Stimulated activated CD8-positive, alpha-beta memory T cell treated with anti-CD3 and anti-CD28 coated beads, Interleukin-4, amount 100 ng/mL, for 1 hour (primary cell): ENCODE data around the gene DNAI2.
"Not testable (repeated sequence)": the region's sequence is repeated elsewhere in the genome, so short reads cannot be mapped to it uniquely, and the experiment has no call there.

Experiments
- DNase-seq, 2 donors: peaks; one replicate each; pipeline ENCODE4 v3.0.0-alpha.2; 2020; ENCODE audit warnings: low read depth in 2 of 2, low spot score in 1 of 2

Gene DNAI2

DNA sequence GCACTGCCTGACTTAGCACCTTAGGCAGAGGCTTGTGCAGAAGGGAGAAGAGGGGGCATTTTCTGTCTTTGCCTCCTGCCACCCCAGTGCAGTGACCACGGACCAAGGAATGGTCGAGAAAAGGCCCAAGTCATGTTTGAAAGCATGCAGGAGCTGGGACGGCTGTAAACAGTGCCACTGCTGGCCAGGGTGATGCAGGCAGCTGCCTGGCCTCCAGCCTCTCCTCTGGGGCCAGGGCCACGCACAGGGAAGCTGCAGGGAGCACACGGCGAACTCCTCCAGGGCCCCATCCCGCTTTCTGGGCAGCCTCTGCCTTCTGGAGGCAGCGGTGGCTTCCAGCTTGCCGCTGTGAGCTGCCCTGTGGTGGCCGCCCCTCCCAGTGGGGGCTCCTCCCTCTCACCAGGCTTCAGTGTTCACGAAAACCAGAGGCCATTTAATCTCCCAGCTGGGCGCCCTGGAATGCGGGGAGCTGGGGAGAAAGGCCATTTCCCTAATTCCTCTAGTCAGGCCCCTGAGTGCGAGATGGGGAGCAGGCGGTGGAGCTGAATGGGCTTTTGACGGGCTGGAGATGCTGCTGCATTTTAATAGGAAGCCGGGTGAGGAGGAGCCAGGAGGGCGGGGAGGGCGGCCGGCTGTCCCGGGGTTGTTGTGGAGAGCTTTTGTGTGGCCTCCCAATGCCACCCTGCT lies 28.7 kb upstream of the DNAI2 start:
- DNase-seq = no peak

DNA sequence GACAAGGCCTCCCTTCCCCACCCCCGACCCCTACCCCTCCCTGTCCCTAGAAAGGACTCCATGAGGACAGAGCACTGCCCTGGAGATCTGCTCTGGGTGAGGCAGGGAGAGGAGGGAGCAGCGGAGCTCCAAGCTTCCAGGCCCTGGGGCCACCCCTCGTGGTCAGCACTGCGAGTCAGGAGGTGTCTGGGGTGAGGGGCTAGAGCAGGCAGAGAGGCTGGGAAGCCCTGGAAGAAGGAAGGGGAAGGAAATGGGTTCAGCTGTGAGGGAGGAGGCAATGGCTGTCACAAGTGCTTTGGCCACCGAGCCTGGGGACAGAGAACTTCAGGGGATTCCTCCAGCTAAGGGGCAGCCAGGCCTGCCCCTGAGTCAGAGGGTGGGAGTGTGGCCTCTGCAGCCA lies 28.2 kb upstream of the DNAI2 start:
- DNase-seq = no peak

DNA sequence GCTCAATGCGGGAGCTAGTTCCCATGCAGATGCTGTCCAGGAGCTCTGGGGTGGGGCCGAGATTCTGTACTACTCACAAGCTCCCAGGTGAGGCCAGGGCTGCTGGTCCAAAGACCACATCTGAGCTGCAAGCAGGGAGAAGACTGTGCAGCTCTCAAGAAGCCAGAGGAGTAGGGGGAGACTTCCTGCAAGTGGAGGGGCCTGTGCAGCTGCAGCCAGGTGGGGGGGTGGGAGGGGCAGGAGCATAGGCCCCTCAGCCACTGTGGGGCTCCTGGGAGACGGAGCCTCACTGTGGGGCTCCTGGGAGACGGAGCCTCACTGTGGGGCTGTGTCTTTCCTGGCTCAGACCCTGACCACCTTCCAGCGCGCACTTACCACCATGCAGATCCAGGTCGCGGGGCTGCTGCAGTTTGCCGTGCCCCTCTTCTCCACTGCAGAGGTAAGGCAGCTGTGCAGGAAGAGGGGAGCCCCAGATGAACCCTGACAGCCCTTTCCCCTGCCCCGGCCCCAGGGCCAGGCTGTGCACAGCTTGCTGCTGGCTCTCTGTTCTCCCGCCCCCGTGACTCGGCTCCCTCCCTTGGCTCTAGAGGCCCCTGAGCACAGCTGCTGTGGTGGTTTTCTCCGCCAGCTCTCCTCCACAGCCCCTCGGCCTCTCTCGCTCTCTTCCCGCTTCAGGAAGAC lies 24.3 kb upstream of the DNAI2 start:
- DNase-seq = no peak

DNA sequence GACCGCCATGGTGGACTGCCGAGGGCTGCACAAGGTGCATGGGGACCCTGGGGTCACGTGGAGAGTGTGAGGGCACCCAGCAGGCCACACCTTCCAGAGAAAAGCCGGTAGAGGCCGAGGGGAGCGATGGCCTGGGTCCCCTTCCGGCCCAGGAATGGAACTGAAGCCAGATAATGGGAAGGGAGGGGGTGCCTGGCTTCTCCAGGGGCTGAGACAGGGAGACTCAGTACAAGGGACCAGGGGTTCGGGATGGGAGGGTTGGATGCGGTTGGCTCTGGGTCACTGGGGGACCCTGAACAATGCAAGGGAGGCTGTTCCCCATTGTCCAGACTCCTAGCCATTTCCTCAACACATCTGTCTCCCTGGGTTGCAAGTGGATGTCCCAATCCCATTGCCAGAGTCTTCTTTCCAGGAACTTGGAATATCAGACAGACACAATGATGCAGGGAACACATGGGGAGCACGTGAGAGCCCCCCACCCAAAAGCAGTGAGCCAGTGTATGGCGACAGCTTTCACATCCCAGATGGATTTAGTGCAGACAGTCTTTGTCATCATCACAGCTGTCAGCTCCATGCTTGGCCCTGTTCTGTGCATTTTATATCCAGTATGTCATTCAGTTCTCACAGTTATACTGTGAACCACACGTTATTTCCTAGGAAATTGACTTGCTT lies 23.6 kb upstream of the DNAI2 start:
- DNase-seq = no peak

DNA sequence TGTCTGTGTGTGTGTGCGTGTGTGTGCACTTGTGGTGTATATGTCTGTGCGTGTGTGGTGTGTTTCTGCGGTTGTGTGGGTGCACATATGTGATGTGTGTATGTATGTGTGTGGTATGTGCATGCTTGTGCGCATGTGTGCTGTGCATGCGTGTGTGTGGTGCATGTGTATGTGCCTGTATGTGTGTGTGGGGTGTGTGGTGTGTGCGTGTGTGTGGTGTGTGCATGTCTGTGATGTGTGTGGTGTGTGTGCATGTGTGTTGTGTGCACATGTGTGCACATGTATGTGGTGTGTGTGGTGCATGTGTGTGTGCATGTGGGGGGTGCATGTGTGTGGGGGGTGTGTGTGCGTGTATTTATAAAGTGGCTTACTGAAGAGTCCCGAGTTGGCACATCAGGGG lies 23.0 kb upstream of the DNAI2 start:
- no peak for DNase-seq

DNA sequence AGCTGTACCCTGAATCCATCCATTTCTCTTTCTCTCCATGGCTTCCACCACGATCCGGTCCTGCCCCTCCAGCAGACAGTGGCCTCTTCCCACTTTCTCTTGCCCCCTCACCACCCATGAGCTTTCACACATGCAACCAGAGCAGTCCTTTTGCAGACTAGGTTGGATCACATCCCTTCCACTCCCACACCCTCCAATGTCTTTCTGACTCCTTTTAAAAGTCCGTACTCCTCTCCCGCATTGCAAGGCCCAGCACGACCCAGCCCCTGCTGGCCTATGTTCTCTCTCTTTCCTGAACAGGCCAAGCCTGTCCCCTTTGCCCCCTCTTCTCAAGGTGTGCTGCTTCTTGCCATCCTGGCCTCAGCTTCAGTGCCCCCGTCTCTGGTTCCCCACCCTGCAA lies 22.5 kb upstream of the DNAI2 start:
- DNase-seq = no peak

DNA sequence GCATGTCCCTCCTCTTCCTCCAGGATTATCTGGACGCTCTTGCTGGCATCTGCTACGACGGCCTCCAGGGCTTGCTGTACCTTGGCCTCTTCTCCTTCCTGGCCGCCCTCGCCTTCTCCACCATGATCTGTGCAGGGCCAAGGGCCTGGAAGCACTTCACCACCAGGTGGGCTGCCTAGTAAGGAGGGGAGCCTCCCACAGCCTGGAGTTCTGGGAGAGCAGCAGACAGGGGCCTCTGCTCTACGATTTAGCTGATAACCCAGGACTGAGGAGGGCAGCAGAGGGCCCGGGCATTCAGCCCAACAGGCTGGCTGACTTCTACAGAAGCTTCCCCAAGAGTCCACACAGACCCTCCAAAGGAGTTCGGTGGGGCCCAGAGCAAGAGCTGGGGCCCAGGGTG lies 21.8 kb upstream of the DNAI2 start:
- no peak for DNase-seq

DNA sequence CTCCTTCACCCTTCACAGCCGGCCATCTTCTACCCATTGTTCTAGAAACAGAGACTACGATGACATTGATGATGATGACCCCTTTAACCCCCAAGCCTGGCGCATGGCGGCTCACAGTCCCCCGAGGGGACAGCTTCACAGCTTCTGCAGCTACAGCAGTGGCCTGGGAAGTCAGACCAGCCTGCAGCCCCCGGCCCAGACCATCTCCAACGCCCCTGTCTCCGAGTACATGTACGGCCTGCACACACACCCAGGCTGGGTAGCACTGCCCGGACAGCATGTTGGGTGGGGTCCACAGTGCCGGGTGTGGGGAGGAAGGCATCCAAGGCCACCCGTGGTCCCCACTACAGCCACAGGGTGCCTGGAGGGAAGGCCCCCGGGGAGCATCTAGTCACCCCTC lies 21.0 kb upstream of the DNAI2 start:
- DNase-seq = no peak

DNA sequence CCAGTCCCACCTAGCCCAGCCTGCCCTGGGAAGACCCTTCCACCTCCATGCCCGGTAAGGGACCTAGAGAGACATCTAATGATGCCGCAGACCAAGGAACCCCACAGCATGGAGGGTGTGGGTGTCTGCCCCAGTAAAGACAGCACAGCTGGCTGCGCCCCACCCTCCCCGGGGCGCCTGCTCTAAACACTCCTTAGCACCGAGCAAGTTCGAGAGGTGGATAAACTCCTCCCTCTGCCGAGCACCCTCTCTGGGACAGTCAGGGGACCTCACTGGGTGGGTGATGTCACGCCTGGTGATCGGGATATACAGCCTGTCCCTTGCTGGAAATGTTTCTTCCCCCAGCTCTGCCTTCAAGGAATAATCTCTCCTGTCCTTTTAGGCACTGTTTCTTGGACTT lies 16.7 kb upstream of the DNAI2 start:
- DNase-seq = no peak

DNA sequence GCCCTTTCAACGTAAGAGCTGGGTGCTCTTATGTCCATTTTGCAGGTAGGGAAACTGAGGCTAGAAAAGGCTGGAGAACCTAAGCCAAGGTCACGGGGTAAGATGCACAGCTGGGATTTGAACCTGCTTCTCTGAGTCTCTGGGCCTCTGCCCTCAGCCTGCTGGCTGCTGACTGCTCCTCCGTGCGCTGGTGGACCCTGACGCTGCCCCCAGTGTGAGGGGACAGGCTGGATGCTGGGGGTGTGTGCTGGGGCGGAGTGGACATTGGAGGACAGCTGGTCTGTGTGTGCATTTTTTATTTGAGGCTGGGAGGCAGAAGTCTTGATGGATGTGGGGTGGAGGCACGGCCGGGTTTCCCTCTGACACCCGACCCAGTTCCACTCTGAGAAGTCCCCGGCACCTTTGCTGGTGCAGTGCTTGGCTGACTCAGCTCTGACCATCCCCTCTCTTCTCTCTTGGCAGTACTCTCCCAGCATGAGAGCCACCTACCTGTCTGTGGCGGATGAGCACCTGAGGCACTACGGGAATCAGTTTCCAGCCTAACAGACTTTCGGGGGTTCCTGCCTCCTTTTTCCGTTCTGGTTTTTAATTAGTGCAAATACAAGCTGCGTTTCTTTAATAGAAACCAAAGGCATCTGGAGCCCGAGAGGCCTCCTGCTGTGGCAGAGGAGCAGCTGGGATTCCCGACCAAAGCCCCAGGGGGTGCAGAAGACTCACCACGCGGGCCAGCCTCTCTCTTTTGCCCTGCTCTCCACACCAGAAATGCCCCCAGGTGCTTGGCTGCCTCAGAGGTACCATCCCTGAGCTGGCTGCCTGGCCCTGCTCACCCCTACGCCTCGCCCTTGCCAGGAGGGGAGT lies 14.1 kb upstream of the DNAI2 start:
- DNase-seq = no peak

DNA sequence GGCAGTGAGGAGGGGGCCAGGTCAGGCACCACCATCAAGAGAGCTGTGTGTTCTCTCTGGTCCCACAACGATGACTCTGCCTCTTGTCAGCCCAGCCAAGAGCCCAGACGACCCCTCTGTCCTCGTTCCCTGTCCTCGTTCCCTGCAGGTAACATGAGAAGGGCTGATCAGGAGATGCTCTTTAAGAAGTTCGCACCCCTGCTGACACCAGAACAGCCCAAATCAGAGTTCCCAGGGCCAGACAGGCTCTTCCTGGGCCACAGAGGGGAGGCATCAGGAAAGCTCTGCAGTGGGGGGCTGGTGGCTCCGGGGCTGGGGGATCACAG lies 13.5 kb upstream of the DNAI2 start:
- DNase-seq = no peak

DNA sequence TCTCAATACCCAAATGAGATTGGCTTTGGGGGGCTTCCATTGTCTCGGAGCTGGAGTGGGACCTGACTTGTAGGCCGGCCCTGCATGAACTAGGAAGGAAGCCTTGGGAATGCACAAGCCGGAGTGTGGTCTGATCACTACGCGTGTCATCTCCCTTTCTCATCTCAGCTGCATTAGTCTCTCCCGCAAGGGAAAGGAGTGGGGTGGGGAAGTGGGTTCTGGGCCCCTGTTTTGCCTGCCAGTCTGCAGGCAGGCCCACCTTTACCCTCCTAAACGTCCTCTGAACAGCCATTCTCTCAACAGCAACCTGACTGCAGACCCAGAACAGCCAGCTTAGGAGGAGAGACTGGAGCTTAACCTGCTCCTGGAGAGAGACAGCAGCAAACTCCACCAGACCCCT lies 11.4 kb upstream of the DNAI2 start:
- DNase-seq = no peak

DNA sequence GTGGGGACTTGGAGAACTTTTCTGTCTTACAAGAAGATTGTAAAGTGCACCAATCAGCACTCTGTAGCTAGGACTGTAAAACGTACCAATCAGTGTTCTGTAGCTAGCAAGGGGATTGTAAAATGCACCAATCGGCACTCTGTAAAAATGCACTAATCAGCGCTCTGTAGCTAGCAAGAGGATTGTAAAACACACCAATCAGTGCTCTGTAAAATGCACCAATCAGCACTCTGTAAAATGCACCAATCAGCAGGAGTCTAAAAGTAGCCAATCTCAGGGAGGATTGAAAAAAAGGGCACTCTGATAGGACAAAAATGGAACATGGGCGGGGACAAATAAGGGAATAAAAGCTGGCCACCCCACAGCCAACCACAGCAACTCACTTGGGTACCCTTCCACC lies 7.0 kb upstream of the DNAI2 start:
- not testable (repeated sequence) for DNase-seq

DNA sequence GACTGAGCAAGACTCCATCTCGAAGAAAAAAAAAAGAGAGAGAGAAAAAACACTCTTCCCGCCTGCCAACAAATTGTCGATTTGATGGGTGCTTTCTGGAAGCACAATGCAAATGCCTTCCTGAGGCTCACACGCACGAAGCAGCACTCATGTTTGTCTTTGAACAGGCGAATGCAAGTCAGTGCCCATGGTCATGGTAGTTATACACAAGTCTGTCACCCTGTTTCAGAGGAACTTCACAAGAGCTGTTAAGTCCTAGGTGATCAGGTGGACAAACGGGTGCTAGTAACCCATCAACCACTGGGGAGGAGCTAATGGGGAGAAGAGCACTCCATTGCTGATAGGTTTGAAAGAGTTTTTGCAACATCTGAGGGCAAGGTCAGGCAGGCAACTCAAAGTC lies 6.5 kb upstream of the DNAI2 start:
- DNase-seq = no peak

DNA sequence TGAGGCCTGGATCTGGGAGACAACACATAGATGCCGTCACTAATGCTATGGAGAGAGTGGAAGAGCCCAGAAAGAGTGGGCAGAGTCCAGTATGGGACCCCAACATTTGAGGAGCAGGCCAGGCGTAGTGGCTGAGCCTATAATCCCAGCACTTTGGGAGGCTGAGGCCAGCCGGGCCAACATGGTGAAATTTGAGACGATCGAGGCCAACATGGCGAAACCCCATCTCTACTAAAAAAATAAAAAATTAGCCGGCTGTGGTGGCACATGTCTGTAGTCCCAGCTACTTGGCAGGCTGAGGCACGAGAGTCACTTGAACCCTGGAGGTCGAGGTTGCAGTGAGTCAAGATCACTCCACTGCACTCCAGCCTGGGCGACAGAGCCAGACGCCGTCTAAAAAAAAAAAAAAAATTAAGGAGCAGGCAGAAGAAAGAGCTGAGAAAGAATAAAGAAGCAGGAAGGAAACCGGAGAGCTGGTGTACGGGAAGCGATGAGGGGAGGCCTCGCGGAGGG lies 6.0 kb upstream of the DNAI2 start:
- DNase-seq = no peak

DNA sequence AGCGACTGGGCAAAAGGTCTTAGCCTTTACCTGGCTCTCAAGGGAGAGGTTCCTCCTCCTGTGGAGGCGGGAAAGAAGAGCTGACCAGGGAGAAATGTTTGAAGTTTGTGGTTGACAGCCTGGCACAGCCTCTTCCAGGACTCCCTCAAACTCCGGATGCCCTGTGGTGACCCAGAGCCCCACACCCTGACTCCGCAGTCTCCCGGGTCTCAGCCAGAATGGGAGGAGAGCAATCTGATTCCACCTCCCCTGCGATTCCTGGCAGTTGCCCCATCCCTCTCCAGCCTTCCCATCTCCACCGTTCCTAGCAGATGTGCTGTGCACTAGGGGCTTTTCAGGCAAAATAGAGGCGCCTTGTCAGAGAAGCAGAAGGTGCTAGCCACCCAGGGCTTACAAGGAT lies 5.5 kb upstream of the DNAI2 start:
- no peak for DNase-seq

DNA sequence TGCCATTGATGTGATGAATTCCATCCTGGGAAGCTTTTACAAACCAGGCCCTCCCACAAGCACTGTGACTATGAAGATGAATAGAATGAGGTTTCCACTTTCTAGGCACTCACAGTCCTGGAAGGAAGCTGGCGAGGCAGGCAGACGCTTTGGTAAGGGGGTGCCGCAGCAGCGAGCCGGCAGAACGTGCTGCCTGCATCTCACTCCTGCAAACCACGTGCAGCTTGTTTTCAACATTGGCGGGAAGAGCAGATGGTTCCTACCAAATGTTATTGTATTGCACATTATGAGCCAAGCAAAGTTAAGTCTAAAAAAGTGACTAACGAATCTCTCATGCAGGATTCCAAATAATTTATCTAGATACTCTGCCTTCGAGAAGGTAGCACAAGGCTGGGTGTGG lies 3.7 kb upstream of the DNAI2 start:
- no peak for DNase-seq

DNA sequence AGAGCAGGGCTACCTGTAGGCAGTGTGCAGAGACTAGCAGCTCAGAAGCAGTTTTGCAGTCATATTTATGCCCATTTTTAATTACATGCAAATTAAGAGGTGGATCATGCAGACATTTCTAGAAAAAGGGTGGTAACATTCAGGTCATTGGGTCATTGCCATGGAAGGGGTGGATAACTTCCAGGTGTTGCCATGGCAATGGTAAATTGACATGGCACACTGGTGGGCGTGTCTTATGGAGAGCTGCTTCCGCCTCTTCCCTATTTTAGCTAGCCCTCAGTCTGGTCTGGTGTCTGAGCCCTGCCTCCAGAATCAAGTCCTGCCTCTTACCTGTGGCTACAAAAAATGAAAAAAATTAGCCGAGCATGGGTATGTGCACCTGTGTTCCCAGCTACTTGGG lies 2.8 kb upstream of the DNAI2 start:
- no peak for DNase-seq

DNA sequence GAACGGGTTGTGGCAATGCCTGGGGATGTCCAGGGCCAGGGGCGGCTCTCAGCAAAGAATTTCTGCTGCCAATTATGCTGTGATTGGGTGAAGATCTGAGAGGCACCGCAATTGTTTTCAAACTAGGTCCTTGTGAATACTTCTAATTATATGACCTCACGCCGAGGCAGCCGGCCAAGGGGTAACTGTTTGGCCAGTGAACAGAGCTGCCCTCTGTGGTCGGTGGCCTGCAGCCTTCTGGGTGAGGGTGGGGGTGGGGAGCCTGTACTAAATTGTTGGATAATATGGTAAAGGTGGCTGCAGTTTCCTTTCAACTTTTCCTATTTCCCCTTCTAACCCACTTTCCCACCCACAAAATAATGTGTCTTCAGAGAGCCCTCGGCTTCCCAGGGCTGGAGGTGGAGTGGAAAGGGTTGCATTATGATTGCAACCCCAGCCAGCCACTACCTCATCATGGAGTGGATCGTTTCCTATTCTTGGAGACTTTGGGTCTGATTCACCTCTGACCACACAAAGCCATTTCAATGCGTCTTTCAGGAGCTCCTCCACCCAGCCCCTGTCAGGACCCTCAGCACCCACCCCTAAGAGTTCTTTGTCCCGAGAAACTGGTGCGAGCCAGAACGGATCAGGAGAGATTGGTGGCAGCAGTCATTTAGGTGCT lies 2.0 kb upstream of the DNAI2 start:
- DNase-seq = no peak

DNA sequence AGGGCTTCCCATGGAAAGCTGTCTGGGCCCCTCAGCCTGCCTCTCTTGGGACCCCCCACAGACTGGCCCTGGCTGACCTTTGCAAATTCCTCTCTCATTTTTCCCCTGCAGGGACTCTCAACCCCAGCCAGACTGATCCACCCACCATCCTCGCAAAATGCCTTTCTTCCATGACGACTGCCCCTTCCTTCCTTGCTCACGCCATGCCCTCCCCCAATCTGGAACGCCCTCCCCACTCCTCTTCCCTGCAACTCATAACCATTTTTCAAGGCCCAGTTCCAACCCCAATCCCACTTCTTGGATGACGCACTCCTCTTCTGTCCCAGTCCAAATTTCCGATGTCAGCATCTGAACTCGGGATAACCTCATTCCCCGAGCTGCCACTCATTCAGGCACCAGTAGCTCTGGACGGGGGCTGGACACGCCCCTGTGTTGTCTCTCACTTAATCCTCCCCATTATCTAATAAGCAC lies 1.3 kb upstream of the DNAI2 start:
- DNase-seq = no peak

DNA sequence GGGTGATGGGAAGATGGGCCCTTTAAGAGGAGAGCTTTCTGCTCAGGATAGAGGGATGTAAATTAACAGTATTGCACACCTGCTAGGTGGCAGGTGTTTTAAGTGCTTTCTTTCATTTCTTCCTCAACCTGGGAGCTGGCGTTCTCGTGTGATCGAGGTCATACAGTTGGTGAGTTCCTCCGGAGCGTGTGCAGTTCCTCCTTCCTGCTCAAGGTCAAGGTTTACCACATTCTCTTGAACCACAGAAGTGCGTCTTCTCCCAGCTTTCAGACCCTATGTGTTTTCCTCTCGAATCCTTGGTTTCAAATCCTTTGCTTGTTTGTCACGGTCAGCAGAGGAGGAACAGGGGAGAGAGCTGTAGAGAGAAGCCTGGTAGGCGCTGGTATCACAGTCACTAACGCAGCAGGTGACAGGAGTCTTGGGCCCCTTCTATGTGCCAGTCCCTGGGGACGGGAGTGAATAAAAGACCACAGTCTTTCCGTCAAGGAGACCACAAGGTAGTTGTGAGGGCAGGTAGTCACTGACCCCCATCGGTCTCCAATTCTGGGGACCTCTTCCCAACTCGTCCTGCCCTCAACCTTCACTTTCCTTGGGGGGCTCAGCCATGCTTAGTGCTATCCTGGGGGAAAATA lies 791 bp downstream of the DNAI2 start:
- no peak for DNase-seq
